ENCODE results near the gene RBBP4.

DNA sequence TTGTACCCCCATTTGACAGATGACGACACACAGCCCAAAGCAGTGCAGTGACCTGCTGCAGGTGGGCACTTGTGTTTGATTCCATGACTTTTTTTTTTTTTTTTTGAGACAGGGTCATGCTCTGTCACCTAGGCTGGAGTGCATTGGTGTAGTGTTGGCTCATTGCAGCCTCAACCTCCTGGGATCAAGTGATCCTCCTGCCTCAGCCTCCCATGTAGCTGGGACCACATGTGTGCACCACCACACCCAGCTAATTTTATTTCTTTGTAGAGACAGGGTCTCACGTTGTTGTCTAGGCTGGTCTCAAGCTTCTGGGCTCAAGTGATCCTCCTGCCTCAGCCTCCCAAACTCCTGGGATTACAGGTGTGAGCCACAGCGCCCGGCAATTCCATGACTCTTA, 66.5 kb downstream of the RBBP4 start:
- no peak for TF ChIP-seq EZH2 (IDR thresholded peaks at IDR 0.05; ENCODE audit: insufficient read depth, poor library complexity, severe bottlenecking)
- TF ChIP-seq EZH2phosphoT487 (IDR thresholded peaks at IDR 0.05; ENCODE audit: insufficient read depth, low read depth) = no peak
